Measurements from ENCODE around the gene PRKCA.
A peak's percentile ranks its signal among the peaks of the same experiment; 100 is the strongest.

DNA sequence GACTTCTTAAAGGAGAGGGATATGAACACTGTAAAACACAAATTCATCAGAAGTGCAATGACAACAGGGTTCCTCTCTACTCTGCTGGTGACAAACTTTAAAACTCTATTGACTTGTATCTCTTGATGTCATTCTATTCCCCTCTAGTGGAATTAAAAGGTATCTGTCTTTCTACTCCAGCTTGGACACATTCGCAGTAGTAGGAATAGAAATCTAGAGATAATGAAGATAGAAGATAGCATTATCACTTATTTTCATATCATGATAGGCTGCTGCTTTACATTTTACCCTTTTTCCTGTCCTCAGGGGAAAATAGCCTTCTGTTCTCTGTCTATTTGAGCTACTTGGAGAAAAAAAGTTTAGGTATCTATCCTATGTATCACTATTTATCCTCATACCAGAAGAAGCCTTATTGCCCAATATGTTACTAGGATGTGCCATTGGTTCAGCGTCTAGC is 322.9 kb downstream of the PRKCA start:
- TF ChIP-seq CTCF (conservative IDR thresholded peaks at IDR 0.05; ENCODE audit: low read depth in 2 of 2) (peak; percentile 54 to 68), ZNF114 (CRISPR knock-in tag; IDR thresholded peaks at IDR 0.05) (no peak)
